HepG2 (cell line): ENCODE measurements around the gene STN1. TPM values are rescaled to one million over a fixed set of nuclear protein-coding genes. Genes with fewer than 3 reads are reported as not detected.

ENCODE experiments used
- CENPT ChIP-seq: sonication (generic); formaldehyde crosslinking; IDR thresholded peaks from 2 replicates; pipeline ENCODE4 v1.8.0; 2022; ENCODE audit warnings: low read depth, mild to moderate bottlenecking, moderate library complexity, missing genetic modification reagents
- ETV5 ChIP-seq: IDR thresholded peaks from 2 replicates; pipeline ENCODE4 v1.6.1; 2018; ENCODE audit warnings: missing biosample characterization, missing genetic modification reagents, inconsistent platforms, borderline replicate concordance
- JARID2 ChIP-seq: sonication (generic); formaldehyde crosslinking; IDR thresholded peaks from 2 replicates; pipeline ENCODE4 v1.8.1; 2023; ENCODE audit warnings: missing genetic modification reagents, inconsistent platforms; ENCODE audit not compliant: insufficient replicate concordance
- MIER3 ChIP-seq: IDR thresholded peaks from 2 replicates; pipeline ENCODE4 v1.6.1; 2016; ENCODE audit warnings: missing compliant biosample characterization, borderline replicate concordance
- MTA1 ChIP-seq: sonication (generic); formaldehyde crosslinking; IDR thresholded peaks from 2 replicates; pipeline ENCODE4 v1.4.0; 2020; ENCODE audit warnings: missing genetic modification reagents, mild to moderate bottlenecking, borderline replicate concordance
- NFATC3 ChIP-seq: sonication (generic); formaldehyde crosslinking; IDR thresholded peaks from 2 replicates; pipeline ENCODE4 v1.5.1; 2020; ENCODE audit warnings: mild to moderate bottlenecking, missing genetic modification reagents
- SIN3A ChIP-seq: IDR thresholded peaks from 2 replicates; pipeline ENCODE4 v1.6.1; 2011; ENCODE audit warnings: low read depth, mild to moderate bottlenecking, control low read depth, low read length, borderline replicate concordance
- ZNF276 ChIP-seq: sonication (generic); formaldehyde crosslinking; IDR thresholded peaks from 2 replicates; pipeline ENCODE4 v1.4.0; 2020; ENCODE audit warnings: mild to moderate bottlenecking, low read depth, missing genetic modification reagents
- ZNF432 ChIP-seq: sonication (generic); formaldehyde crosslinking; IDR thresholded peaks from 2 replicates; pipeline ENCODE4 v1.5.0; 2020; ENCODE audit warnings: missing genetic modification reagents, mild to moderate bottlenecking, borderline replicate concordance
- ZNF460 ChIP-seq: sonication (generic); formaldehyde crosslinking; IDR thresholded peaks from 2 replicates; pipeline ENCODE4 v1.5.1; 2020; ENCODE audit warnings: missing genetic modification reagents, mild to moderate bottlenecking, borderline replicate concordance
- ZSCAN25 ChIP-seq: sonication (generic); formaldehyde crosslinking; IDR thresholded peaks from 2 replicates; pipeline ENCODE4 v1.8.0; 2022; ENCODE audit warnings: mild to moderate bottlenecking, missing genetic modification reagents
- ZSCAN29 ChIP-seq: sonication (generic); formaldehyde crosslinking; conservative IDR thresholded peaks from 2 replicates; pipeline ENCODE4 v1.4.0; 2020; ENCODE audit warnings: mild to moderate bottlenecking, missing genetic modification reagents
- polyA plus RNA-seq, 8 experiments: library from polyadenylated mRNA; depleted of rRNA in 3 of 8; stranded (reverse) in 7 of 8; unstranded in 1 of 8; fragments of >200 nt; fragmentation: Illumina TruSeq in 4 of 8; extraction: Trizol in 4 of 8; gene quantifications; 2 replicates each; pipeline versions ENCODE4 v1.2.1 to v1.2.3, GENCODE V29; 2011 to 2016; ENCODE audit warnings: low read depth in 4 of 8, missing spikeins in 1 of 8, mixed read lengths in 1 of 8; ENCODE audit not compliant: insufficient read depth in 1 of 8
- total RNA-seq, 5 experiments: library from RNA; depleted of rRNA; stranded (reverse); fragments of >200 nt; fragmentation: Illumina TruSeq; extraction: Trizol; gene quantifications; 2 replicates each; pipeline ENCODE4 v1.2.3, GENCODE V29; 2016; ENCODE audit warnings: low read depth in 1 of 5
- TF ChIP-seq, protein P1 (sequence below): sonication (generic); formaldehyde crosslinking; IDR thresholded peaks from 2 replicates; pipeline ENCODE4 v1.4.0; 2020; ENCODE audit warnings: mild to moderate bottlenecking, missing genetic modification reagents
- TF ChIP-seq, protein P2 (sequence below): sonication (generic); formaldehyde crosslinking; IDR thresholded peaks from 2 replicates; pipeline ENCODE4 v1.5.1; 2020; ENCODE audit warnings: missing genetic modification reagents, mild to moderate bottlenecking, borderline replicate concordance

Gene STN1
- total and polyA plus RNA-seq, 2 of the 13 experiments (the other 11 are each of a cell fraction or from before 2014, with no cell fraction given) = 17.6 to 22.7 TPM

- TF ChIP-seq, protein P1, sequence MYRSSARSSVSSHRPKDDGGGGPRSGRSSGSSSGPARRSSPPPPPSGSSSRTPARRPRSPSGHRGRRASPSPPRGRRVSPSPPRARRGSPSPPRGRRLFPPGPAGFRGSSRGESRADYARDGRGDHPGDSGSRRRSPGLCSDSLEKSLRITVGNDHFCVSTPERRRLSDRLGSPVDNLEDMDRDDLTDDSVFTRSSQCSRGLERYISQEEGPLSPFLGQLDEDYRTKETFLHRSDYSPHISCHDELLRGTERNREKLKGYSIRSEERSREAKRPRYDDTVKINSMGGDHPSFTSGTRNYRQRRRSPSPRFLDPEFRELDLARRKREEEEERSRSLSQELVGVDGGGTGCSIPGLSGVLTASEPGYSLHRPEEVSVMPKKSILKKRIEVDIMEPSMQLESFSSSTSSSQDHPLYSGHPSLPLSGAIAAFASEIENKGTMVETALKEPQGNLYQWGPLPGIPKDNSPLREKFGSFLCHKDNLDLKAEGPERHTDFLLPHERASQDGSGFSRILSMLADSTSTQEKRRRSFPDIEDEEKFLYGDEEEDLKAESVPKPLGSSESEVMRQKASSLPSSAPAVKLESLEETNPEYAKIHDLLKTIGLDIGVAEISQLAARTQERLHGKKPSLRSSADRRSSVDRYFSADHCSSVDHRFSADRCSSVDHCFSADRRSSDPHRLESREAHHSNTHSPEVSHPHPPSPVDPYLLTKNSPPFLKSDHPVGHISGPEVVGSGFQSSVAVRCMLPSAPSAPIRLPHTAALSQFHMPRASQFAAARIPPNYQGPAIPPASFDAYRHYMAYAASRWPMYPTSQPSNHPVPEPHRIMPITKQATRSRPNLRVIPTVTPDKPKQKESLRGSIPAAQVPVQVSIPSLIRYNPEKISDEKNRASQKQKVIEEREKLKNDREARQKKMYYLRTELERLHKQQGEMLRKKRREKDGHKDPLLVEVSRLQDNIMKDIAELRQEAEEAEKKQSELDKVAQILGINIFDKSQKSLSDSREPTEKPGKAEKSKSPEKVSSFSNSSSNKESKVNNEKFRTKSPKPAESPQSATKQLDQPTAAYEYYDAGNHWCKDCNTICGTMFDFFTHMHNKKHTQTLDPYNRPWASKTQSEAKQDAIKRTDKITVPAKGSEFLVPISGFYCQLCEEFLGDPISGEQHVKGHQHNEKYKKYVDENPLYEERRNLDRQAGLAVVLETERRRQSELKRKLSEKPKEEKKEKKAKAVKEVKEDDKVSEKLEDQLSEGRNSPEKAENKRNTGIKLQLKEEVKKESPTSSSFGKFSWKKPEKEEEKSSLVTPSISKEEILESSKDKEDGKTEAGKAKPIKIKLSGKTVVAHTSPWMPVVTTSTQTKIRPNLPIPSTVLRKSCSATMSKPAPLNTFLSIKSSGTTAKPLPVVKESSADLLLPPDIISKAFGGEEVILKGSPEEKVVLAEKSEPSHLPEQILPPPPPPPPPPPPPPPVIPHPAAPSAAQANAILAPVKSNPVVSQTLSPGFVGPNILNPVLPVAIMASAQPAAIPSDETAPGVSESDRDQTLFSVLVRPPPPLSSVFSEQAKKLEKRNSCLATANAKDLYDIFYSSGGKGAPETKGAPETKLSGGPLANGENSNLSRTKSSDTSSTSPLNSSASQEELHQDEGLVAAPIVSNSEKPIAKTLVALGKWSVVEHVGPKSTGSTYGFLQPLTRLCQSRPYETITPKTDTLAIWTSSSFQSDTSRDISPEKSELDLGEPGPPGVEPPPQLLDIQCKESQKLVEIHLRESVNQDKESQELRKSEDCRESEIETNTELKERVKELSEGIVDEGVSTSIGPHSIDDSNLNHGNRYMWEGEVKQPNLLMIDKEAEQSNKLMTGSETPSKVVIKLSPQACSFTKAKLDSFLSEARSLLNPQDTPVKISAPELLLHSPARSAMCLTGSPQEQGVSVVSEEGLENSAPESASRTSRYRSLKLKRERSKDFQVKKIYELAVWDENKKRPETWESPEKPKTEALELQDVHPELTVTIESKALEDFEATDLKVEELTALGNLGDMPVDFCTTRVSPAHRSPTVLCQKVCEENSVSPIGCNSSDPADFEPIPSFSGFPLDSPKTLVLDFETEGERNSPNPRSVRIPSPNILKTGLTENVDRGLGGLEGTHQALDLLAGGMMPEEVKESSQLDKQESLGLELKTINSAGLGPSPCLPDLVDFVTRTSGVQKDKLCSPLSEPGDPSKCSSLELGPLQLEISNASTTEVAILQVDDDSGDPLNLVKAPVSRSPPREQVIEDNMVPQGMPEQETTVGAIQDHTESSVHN = peak; percentile 15; the same call in 1 of the 2 replicates
- TF ChIP-seq ETV5 (CRISPR knock-in tag) = peak; percentile 27; the same call in 1 of the 2 replicates
- peak; percentile 54; the same call in 1 of the 2 replicates for TF ChIP-seq CENPT (CRISPR knock-in tag)
- TF ChIP-seq ZSCAN29 (CRISPR knock-in tag) = no peak
- no peak for TF ChIP-seq ZNF460 (CRISPR knock-in tag)
- TF ChIP-seq ZSCAN25 (CRISPR knock-in tag) = no peak; the same call in 1 of the 2 replicates
- TF ChIP-seq, protein P2, sequence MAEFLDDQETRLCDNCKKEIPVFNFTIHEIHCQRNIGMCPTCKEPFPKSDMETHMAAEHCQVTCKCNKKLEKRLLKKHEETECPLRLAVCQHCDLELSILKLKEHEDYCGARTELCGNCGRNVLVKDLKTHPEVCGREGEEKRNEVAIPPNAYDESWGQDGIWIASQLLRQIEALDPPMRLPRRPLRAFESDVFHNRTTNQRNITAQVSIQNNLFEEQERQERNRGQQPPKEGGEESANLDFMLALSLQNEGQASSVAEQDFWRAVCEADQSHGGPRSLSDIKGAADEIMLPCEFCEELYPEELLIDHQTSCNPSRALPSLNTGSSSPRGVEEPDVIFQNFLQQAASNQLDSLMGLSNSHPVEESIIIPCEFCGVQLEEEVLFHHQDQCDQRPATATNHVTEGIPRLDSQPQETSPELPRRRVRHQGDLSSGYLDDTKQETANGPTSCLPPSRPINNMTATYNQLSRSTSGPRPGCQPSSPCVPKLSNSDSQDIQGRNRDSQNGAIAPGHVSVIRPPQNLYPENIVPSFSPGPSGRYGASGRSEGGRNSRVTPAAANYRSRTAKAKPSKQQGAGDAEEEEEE (CRISPR knock-in tag) = no peak
- TF ChIP-seq JARID2 = peak; percentile 21
- TF ChIP-seq ZNF432 (CRISPR knock-in tag) = no peak
- no peak for TF ChIP-seq MIER3
- no peak for TF ChIP-seq ZNF276 (CRISPR knock-in tag)
- 0 out of 2 replicates have a peak, but pooled peaks have one; percentile 35 for TF ChIP-seq NFATC3 (CRISPR knock-in tag)
- TF ChIP-seq SIN3A = no peak
- TF ChIP-seq MTA1 (CRISPR knock-in tag) = peak; percentile 48; the same call in 1 of the 2 replicates
These were observed 48.9 kb upstream of the STN1 start, which contains the start of gene SLK (continued) for GRCh38 chr10:103966671-103967447.
